ENCODE results near the gene RARRES2. TPM values are rescaled to one million over a fixed set of nuclear protein-coding genes. Genes with fewer than 3 reads are reported as not detected.

Gene RARRES2
- total RNA-seq, 1 donor from 2014 or later: not detected

GRCh38 chr7:150357771-150358427 is 16.5 kb upstream of the RARRES2 start:
- H3K36me3 Mint-ChIP-seq (ENCODE audit: unreplicated experiment): no peaks in the 10 kb centered on the region
- peaks cover 3% of the 10 kb centered on the region for H3K27me3 Mint-ChIP-seq (ENCODE audit: unreplicated experiment)
- DNase-seq (ENCODE audit: extremely low spot score, unreplicated experiment): no peak
- H3K4me1 Mint-ChIP-seq (ENCODE audit: unreplicated experiment): peaks cover 6% of the 10 kb centered on the region
- no peak overlapping the region for H3K27ac Mint-ChIP-seq (ENCODE audit: unreplicated experiment)
- H3K9me3 Mint-ChIP-seq (ENCODE audit: unreplicated experiment): no peaks in the 10 kb centered on the region
- H3K4me3 Mint-ChIP-seq (ENCODE audit: unreplicated experiment): no peak overlapping the region
- TF ChIP-seq CTCF (IDR thresholded peaks at IDR 0.05): no peak

GRCh38 chr7:150357270-150357669 is 15.8 kb upstream of the RARRES2 start:
- no peak for DNase-seq (ENCODE audit: extremely low spot score, unreplicated experiment)
- Mint-ChIP-seq H3K4me3 (ENCODE audit: unreplicated experiment) (no peak overlapping the region), H3K4me1 (ENCODE audit: unreplicated experiment) (peaks cover 6% of the 10 kb centered on the region), H3K36me3 (ENCODE audit: unreplicated experiment) (no peaks in the 10 kb centered on the region), H3K27ac (ENCODE audit: unreplicated experiment) (no peak overlapping the region), H3K9me3 (ENCODE audit: unreplicated experiment) (no peaks in the 10 kb centered on the region), H3K27me3 (ENCODE audit: unreplicated experiment) (peaks cover 4% of the 10 kb centered on the region)
- no peak for TF ChIP-seq CTCF (IDR thresholded peaks at IDR 0.05)

- Mint-ChIP-seq H3K27me3 (ENCODE audit: unreplicated experiment) (peaks cover 8% of the 10 kb centered on the region), H3K4me1 (ENCODE audit: unreplicated experiment) (peaks cover 2% of the 10 kb centered on the region), H3K9me3 (ENCODE audit: unreplicated experiment) (no peaks in the 10 kb centered on the region), H3K36me3 (ENCODE audit: unreplicated experiment) (no peaks in the 10 kb centered on the region), H3K27ac (ENCODE audit: unreplicated experiment) (no peak overlapping the region), H3K4me3 (ENCODE audit: unreplicated experiment) (no peak overlapping the region)
- peak; percentile 77 for TF ChIP-seq CTCF (IDR thresholded peaks at IDR 0.05)
- DNase-seq (ENCODE audit: extremely low spot score, unreplicated experiment): no peak
Measured at GRCh38 chr7:150356265-150356897, 15.0 kb upstream of the RARRES2 start.

- H3K4me1 Mint-ChIP-seq (ENCODE audit: unreplicated experiment): peaks cover 2% of the 10 kb centered on the region
- no peak overlapping the region for H3K4me3 Mint-ChIP-seq (ENCODE audit: unreplicated experiment)
- H3K9me3 Mint-ChIP-seq (ENCODE audit: unreplicated experiment): no peaks in the 10 kb centered on the region
- DNase-seq (ENCODE audit: extremely low spot score, unreplicated experiment): no peak
- no peak overlapping the region for H3K27ac Mint-ChIP-seq (ENCODE audit: unreplicated experiment)
- H3K27me3 Mint-ChIP-seq (ENCODE audit: unreplicated experiment): peaks cover 8% of the 10 kb centered on the region
- no peak for TF ChIP-seq CTCF (IDR thresholded peaks at IDR 0.05)
- H3K36me3 Mint-ChIP-seq (ENCODE audit: unreplicated experiment): no peaks in the 10 kb centered on the region
Measured at GRCh38 chr7:150355666-150356059, 14.2 kb upstream of the RARRES2 start.

GRCh38 chr7:150351587-150352194 is 10.3 kb upstream of the RARRES2 start:
- Mint-ChIP-seq H3K4me3 (ENCODE audit: unreplicated experiment) (no peak overlapping the region), H3K27me3 (ENCODE audit: unreplicated experiment) (peaks cover 12% of the 10 kb centered on the region), H3K36me3 (ENCODE audit: unreplicated experiment) (no peaks in the 10 kb centered on the region), H3K9me3 (ENCODE audit: unreplicated experiment) (no peaks in the 10 kb centered on the region), H3K27ac (ENCODE audit: unreplicated experiment) (no peak overlapping the region), H3K4me1 (ENCODE audit: unreplicated experiment) (peaks cover 2% of the 10 kb centered on the region)
- TF ChIP-seq CTCF (IDR thresholded peaks at IDR 0.05): no peak
- DNase-seq (ENCODE audit: extremely low spot score, unreplicated experiment): no peak

Measured in osteocyte (in vitro differentiated cells).